GM12891 (cell line): ENCODE data around the gene SUB1.

Experiments used
- POLR2A ChIP-seq: IDR thresholded peaks from 2 replicates; pipeline ENCODE4 v1.6.1; 2011; ENCODE audit warnings: low read depth, low read length, control low read depth
- POLR2AphosphoS5 ChIP-seq: IDR thresholded peaks from 2 replicates; pipeline ENCODE4 v1.6.1; 2011; ENCODE audit warnings: low read depth, low read length, control low read depth
- POU2F2 ChIP-seq: IDR thresholded peaks from 2 replicates; pipeline ENCODE4 v1.6.1; 2011; ENCODE audit warnings: low read depth, mild to moderate bottlenecking, control low read depth, low read length, moderate library complexity
- SPI1 ChIP-seq: IDR thresholded peaks from 2 replicates; pipeline ENCODE4 v1.6.1; 2011; ENCODE audit warnings: low read depth, low read length, control low read depth
- TAF1 ChIP-seq: IDR thresholded peaks from 2 replicates; pipeline ENCODE4 v1.6.1; 2011; ENCODE audit warnings: low read depth, low read length, control low read depth

DNA sequence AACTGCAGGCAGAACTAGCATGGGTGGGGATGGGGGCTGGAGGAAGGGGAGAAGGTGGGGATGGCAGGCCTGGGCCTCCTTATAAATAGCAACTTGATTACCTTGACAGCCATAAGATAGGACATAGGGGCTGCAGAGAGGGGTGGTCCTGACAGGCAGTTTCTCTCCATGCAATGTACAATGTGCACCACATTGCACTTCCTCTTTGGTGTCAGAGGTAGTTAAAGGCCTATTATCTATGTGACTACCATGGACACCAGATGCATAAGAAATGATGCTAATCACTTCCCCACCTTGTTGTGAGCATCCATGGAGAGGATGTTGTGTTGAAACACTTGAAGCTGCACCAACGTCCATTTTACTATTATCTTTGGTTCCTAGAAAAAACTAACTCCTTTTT lies 20.2 kb upstream of the SUB1 start:
- TF ChIP-seq POLR2A = no peak
- TF ChIP-seq SPI1 = peak; percentile 90
- no peak for TF ChIP-seq TAF1
- no peak for TF ChIP-seq POLR2AphosphoS5
- TF ChIP-seq POU2F2 = no peak
